GM18951 (cell line): ENCODE results near the gene HOXA4.

Experiments used
- POLR2A ChIP-seq: IDR thresholded peaks from 4 replicates; pipeline ENCODE4 v1.6.1; 2011; ENCODE audit warnings: mild to moderate bottlenecking; ENCODE audit not compliant: insufficient read length, insufficient read depth; ENCODE audit errors: extremely low read depth
- in situ Hi-C: fragments of 300-500 bp; cut with MboI; formaldehyde crosslinking; loops from one replicate; pipeline ENCODE4 v1.12.0; 2022; ENCODE audit warnings: low sequenced_read_pairs, mixed read lengths, inconsistent platforms; ENCODE audit not compliant: unreplicated experiment

HOXA4 gene

GRCh38 chr7:27083646-27084045 lies 46.9 kb downstream of the HOXA4 start:
- in situ Hi-C loops, result no loop called here
- no peak for TF ChIP-seq POLR2A

GRCh38 chr7:27082171-27082570 lies 48.4 kb downstream of the HOXA4 start:
- TF ChIP-seq POLR2A, result no peak
- in situ Hi-C loops, result no loop called here

GRCh38 chr7:27080844-27081436 lies 49.6 kb downstream of the HOXA4 start:
- no peak for TF ChIP-seq POLR2A
- in situ Hi-C loops, result no loop called here

GRCh38 chr7:27079234-27079975 lies 51.2 kb downstream of the HOXA4 start:
- in situ Hi-C loops, result no loop called here
- no peak for TF ChIP-seq POLR2A

GRCh38 chr7:27078616-27079233 lies 51.8 kb downstream of the HOXA4 start:
- in situ Hi-C loops, result no loop called here
- no peak for TF ChIP-seq POLR2A
